GM12891 (cell line): Measurements from ENCODE around the gene LRRC47.
"Not testable (repeated sequence)": the region's sequence is repeated elsewhere in the genome, so short reads cannot be mapped to it uniquely, and the experiment has no call there.

ENCODE experiments used
- DNase-seq: peaks from one replicate; pipeline ENCODE4 v3.0.0; 2011; ENCODE audit warnings: low spot score; ENCODE audit not compliant: insufficient read length
- FAIRE-seq: peaks from 2 replicates; lab custom pipeline; 2011; peaks lifted over from hg19 to GRCh38; lab: Jason Lieb, UNC
- PAX5 ChIP-seq: IDR thresholded peaks from 2 replicates; pipeline ENCODE4 v1.6.1; 2011; ENCODE audit warnings: low read length, moderate library complexity, mild to moderate bottlenecking; ENCODE audit not compliant: insufficient read depth, severe bottlenecking
- POLR2A ChIP-seq: IDR thresholded peaks from 2 replicates; pipeline ENCODE4 v1.6.1; 2011; ENCODE audit warnings: low read depth, low read length, control low read depth
- POLR2AphosphoS5 ChIP-seq: IDR thresholded peaks from 2 replicates; pipeline ENCODE4 v1.6.1; 2011; ENCODE audit warnings: low read depth, low read length, control low read depth
- POU2F2 ChIP-seq: IDR thresholded peaks from 2 replicates; pipeline ENCODE4 v1.6.1; 2011; ENCODE audit warnings: low read depth, mild to moderate bottlenecking, control low read depth, low read length, moderate library complexity
- SPI1 ChIP-seq: IDR thresholded peaks from 2 replicates; pipeline ENCODE4 v1.6.1; 2011; ENCODE audit warnings: low read depth, low read length, control low read depth
- TAF1 ChIP-seq: IDR thresholded peaks from 2 replicates; pipeline ENCODE4 v1.6.1; 2011; ENCODE audit warnings: low read depth, low read length, control low read depth

The LRRC47 gene

DNA sequence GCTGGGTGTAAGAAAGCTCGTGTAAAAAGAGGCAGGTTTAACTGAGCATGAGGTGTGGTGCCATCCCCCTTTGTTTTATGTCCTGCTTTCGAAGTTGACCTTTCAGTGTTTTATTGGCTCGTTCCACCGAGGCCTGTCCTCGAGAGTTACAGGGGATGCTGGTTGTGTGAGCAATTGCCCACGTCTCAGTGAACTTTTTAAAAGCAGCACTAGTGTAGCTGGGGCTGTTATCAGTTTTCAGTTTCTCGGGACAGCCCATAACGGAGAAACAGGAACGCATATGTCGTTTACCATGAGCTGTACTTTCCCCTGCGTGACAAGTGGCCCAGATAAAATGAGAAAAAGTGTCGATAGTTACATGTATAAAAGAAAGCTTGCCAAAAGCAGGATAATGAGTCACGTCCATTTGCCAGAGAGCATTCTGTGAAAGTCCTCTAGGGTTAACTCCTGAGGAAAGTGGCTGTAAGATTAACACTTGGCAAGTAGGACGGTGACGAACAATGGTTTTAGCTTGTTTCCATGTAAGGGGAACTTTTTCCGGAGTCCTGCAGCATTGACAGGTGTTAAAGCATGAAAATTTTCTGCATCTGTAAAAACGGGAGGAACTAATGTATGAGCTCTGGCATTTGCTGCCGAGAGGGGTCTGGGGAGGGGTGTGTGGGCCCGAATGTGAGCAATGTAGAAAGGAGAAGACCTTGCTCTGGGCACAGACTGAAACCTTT, 7.8 kb upstream of the LRRC47 start:
- no peak for DNase-seq
- no peak for FAIRE-seq
- TF ChIP-seq POU2F2 (no peak), PAX5 (no peak), SPI1 (no peak)

GRCh38 chr1:3800795-3801194, 4.5 kb upstream of the LRRC47 start:
- DNase-seq, FAIRE-seq: not testable (repeated sequence)

- FAIRE-seq (no peak), DNase-seq (no peak)
- no peak for TF ChIP-seq POU2F2
These were observed 3.8 kb upstream of the LRRC47 start for GRCh38 chr1:3799976-3800685.

DNA sequence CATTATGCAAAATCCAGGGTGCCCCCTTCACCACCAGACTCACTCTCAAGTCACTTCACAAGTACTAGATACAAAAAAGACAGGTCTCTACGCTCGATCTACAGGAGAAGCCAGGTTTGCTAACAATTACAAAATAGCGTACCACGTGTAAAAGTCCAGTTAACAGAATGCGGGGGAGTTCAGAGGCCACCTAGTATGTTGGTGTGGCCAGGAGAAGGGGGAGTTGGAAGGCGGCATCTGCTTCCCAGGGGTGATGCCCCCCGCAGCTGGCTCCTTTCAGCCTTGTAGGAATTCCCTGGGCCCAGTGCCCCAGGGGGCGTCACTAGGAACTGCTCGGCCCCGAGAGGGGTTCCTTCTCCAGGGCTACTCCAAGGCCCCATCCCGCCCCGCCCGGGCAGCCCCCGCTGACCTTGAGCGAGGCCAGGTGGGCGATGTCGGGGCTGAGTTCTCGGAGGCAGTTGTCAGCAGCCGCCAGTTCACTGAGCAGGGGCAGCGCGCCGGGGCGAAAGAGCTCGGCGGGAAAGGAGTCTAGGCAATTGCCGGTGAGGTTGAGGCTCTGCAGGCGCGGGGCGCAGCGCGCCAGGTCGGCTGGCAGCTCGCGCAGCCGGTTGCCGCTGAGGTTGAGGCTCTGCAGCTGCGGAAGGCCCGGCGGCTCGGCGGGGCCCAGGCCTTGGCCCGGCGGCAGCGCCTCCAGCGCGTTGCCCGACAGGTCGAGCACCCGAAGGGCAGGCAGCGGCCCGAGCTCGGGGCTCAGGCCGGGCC, 664 bp downstream of the LRRC47 start:
- no peak for TF ChIP-seq SPI1
- TF ChIP-seq POLR2AphosphoS5: no peak
- no peak for TF ChIP-seq TAF1
- TF ChIP-seq PAX5: no peak
- no peak for TF ChIP-seq POLR2A
- no peak for TF ChIP-seq POU2F2
- DNase-seq (no peak), FAIRE-seq (no peak)

- FAIRE-seq (no peak), DNase-seq (no peak)
- TF ChIP-seq TAF1 (no peak), POU2F2 (no peak), SPI1 (no peak), PAX5 (no peak), POLR2A (no peak), POLR2AphosphoS5 (no peak)
These were observed 5.3 kb downstream of the LRRC47 start for GRCh38 chr1:3790952-3791351.

DNA sequence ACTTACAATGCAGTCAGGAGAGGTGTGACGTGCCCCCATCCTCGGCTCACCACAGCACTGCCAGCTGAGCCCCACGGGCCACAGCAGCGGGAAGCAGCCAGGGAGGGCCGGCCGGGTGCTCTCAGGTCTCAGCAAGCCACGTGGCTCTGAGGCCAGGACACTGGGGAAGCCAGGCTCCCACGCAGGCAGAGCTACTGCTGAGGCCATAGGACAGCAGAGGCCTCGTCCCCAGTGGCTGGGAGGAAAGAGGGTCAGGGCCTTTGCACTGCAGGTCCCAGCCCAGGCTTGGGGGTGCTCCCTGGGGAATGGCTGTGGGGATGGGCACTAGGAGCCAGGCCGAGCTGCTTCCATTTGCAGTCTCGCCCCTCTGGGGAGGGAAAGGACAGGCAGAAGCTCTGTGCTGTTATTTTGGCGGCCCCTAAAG, 5.8 kb downstream of the LRRC47 start:
- no peak for DNase-seq
- TF ChIP-seq POU2F2 (no peak), PAX5 (no peak), POLR2A (no peak), TAF1 (no peak), SPI1 (no peak), POLR2AphosphoS5 (no peak)
- no peak for FAIRE-seq

GRCh38 chr1:3789421-3790300, 6.6 kb downstream of the LRRC47 start:
- FAIRE-seq (no peak), DNase-seq (no peak)
- no peak for TF ChIP-seq POLR2A
- no peak for TF ChIP-seq PAX5
- TF ChIP-seq POU2F2: no peak
- no peak for TF ChIP-seq POLR2AphosphoS5

DNA sequence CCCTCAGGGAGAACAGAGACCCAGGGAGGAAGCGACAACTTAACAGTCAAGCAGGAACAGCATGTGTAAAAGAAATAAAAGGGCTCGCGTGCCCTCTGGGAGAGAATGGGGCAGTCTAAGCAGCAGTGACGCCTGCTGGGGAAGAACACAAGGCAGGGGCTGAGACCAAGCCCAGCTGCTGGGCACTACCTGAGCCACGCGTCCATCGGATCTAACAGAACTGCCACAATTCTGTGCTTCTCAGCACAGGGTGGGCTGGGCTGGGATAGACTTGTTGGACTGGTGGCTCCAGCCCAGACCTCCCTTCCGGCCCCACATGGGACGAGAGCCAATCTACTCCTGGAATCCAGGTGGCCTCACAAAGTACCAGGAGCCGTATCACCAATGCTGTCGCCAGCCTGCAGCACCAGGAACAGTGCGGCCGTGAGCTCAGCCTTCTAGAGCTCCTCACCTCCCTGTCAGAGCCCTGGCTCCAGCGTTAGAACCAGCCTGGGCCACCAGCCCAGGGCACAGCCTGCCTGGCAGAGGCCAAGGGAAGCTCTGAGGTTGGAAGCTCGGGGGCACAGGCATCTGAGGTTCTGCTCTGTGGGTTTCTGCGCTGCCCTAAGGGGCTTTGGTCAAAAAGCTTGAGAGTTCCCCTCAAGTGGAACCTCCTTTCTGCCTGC, 7.4 kb downstream of the LRRC47 start:
- no peak for DNase-seq
- no peak for TF ChIP-seq SPI1
- no peak for TF ChIP-seq TAF1
- TF ChIP-seq POLR2AphosphoS5: no peak
- TF ChIP-seq PAX5: no peak
- no peak for TF ChIP-seq POLR2A
- TF ChIP-seq POU2F2: no peak
- no peak for FAIRE-seq
